ENCODE measurements around the gene NDUFB10. TPM values are rescaled to one million over a fixed set of nuclear protein-coding genes. Genes with fewer than 3 reads are reported as not detected.
A peak's percentile ranks its signal among the peaks of the same experiment; 100 is the strongest.

The NDUFB10 gene
- total and polyA plus RNA-seq, 9 donors: 81.5 to 176 (median 106) TPM

DNA sequence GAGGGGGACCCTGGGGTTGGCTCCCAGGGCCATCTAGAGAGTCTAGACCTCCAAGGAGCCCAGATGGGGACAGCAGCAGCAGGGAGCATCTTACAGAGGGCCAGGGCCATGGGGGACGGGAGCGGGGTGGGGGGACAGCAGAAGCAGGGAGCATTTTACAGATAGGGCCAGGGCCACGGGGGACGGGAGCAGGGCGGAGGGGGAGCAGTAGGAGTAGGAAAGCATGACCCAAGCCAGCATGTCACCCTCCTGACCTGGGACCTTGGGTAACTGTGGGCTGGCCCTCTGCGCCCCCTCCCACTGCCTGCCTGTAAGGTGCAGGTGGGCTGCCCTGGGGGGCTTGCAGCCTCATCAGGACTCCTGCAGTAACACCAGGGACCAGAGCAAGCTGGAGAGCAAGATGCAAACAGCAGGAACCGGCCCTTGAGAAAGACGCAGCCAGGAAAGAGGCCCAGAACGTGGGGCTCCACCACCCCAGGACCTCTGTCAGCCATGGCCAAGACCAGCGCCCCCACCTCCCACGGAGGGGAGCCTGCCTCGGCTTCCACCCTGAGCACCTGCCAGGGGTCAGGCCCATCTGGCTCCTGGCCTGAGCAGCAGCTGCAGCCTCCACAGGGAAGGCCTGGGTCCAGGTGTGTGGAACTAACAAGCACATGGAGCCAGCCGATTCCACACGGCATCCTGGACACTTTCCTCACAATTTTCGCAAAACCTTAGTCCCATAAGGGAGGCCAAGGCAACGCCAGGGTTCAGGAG, 47.9 kb downstream of the NDUFB10 start:
- TF ChIP-seq EP300 (IDR thresholded peaks at IDR 0.05) (no peak), POLR2A (IDR thresholded peaks at IDR 0.05) (no peak)
- WGBS, 3 donors: 52 to 68% (median 54%) methylated on average over 16 of the region's 16 CpGs
- peak in 1 of 5 donors; percentile 34 for DNase-seq
- intact Hi-C loops (cut with DNase I): no loop called here
- H3K9me3 ChIP-seq: no peaks in the 10 kb centered on the region
- H3K36me3 ChIP-seq: no peaks in the 10 kb centered on the region
- peaks cover 26% of the 10 kb centered on the region for H3K4me1 ChIP-seq (ENCODE audit: insufficient read depth)
- H3K4me3 ChIP-seq: no peak overlapping the region
- no peaks in the 10 kb centered on the region for H3K27me3 ChIP-seq
- H3K27ac ChIP-seq: no peak overlapping the region

DNA sequence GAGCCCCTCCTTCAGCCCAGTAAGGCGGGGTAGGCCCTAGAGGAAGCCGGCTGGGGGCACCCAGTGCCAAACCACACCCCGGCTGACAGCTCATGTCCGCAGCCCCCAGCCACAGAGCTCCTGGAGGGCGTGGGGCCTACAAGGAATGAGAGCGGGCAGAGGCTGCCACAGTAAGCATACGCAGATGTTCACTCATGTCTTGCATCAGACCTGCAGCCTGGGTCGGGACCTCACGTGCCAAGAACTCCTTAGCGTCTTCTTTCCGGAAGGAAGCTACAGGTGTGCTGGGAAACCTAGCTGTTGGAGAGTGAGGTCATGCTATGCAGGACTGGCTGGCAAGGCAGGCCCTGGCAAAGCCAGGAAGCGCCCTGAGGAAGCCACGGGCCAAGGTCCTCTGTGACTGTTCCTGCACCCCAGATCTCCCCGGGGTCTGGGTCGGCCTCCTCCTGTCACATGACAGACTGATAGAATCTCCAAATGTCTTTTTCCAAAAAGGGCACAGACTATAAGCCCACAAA, 48.7 kb downstream of the NDUFB10 start:
- Histone ChIP-seq H3K36me3 (no peaks in the 10 kb centered on the region), H3K27me3 (no peaks in the 10 kb centered on the region), H3K27ac (no peak overlapping the region), H3K9me3 (no peaks in the 10 kb centered on the region), H3K4me3 (no peak overlapping the region), H3K4me1 (ENCODE audit: insufficient read depth) (peaks cover 26% of the 10 kb centered on the region)
- TF ChIP-seq POLR2A (IDR thresholded peaks at IDR 0.05): no peak
- TF ChIP-seq, protein P1, sequence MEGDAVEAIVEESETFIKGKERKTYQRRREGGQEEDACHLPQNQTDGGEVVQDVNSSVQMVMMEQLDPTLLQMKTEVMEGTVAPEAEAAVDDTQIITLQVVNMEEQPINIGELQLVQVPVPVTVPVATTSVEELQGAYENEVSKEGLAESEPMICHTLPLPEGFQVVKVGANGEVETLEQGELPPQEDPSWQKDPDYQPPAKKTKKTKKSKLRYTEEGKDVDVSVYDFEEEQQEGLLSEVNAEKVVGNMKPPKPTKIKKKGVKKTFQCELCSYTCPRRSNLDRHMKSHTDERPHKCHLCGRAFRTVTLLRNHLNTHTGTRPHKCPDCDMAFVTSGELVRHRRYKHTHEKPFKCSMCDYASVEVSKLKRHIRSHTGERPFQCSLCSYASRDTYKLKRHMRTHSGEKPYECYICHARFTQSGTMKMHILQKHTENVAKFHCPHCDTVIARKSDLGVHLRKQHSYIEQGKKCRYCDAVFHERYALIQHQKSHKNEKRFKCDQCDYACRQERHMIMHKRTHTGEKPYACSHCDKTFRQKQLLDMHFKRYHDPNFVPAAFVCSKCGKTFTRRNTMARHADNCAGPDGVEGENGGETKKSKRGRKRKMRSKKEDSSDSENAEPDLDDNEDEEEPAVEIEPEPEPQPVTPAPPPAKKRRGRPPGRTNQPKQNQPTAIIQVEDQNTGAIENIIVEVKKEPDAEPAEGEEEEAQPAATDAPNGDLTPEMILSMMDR (IDR thresholded peaks at IDR 0.05): no peak
- TF ChIP-seq EP300 (IDR thresholded peaks at IDR 0.05): no peak
- 47 to 53% (median 49%) methylated on average over 15 of the region's 15 CpGs for WGBS, 3 donors
- intact Hi-C loops (cut with DNase I): no loop called here
- peak in 2 of 5 donors; percentile 41 to 49 for DNase-seq

DNA sequence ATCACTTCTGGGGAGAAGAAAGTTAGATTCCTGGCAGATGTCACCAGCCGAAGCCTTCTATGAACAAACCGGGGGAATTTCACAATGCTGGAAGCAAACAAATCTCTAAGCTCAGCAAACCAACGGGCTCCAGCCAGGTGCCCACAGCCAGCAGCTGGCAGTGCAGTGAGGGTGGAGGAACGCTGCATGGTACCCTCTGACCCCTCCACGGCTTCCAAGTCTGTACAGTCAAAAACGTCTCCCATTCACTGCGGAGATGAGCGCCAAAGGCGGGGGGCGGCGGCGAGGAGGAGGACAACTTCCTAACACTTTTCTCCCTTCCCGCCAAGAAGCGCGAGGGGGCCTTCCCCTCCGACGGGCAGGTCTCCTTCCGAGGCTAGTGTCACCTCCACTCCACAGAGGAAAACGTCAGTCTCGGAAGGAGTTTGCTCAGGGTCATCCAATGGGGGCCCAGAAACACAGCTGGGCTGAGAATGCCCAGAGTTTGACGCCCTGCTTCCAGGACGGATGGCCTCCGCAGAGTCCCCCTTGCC, 49.4 kb downstream of the NDUFB10 start:
- DNase-seq: peak in 2 of 5 donors; percentile 46 to 50
- H3K36me3 ChIP-seq: no peaks in the 10 kb centered on the region
- H3K27ac ChIP-seq: peak overlapping the region in 1 of 2 donors; percentile 64
- WGBS, 3 donors: 4 to 6% (median 5%) methylated on average over 23 of the region's 23 CpGs
- H3K4me1 ChIP-seq (ENCODE audit: insufficient read depth): peaks cover 26% of the 10 kb centered on the region
- H3K27me3 ChIP-seq: no peaks in the 10 kb centered on the region
- intact Hi-C loops (cut with DNase I): no loop called here
- H3K9me3 ChIP-seq: no peaks in the 10 kb centered on the region
- H3K4me3 ChIP-seq: peak overlapping the region; percentile 68
- TF ChIP-seq EP300 (IDR thresholded peaks at IDR 0.05): no peak
- TF ChIP-seq, protein P1 (IDR thresholded peaks at IDR 0.05): no peak
- no peak for TF ChIP-seq POLR2A (IDR thresholded peaks at IDR 0.05)

DNA sequence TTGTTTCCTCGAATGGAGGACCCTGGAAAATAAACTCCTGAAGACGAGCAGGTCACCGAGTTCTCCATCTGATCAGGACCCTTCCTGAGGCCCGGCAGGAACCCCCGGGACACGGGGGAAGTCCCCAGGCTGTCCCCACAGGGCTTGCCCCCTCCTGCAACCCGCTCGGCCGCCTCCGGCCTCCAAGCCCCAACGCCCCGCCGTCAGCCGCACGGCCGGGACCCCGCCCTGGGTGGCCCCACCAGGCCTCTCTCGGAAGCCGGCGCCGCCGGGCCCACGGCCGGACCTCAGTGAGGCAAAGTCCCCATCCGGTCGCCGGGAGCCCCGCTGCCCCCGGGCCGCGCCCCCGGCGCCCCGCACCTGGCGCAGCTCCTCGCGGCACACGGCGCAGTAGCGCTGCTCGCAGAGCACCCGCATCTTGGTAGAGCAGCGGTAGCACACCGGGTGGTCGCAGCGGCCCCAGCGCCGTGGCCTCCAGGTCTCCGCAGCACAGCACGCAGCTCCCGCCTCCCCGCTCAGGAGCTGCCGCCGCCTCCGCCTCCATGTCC, 49.9 kb downstream of the NDUFB10 start:
- peak in 2 of 5 donors; percentile 56 to 60 for DNase-seq
- intact Hi-C loops (cut with DNase I): no loop called here
- TF ChIP-seq POLR2A (IDR thresholded peaks at IDR 0.05): no peak
- TF ChIP-seq EP300 (IDR thresholded peaks at IDR 0.05): no peak
- TF ChIP-seq, protein P1 (IDR thresholded peaks at IDR 0.05): no peak
- no peaks in the 10 kb centered on the region for H3K9me3 ChIP-seq
- no peaks in the 10 kb centered on the region for H3K36me3 ChIP-seq
- peaks cover 21% of the 10 kb centered on the region for H3K4me1 ChIP-seq (ENCODE audit: insufficient read depth)
- H3K27ac ChIP-seq: peak overlapping the region in 1 of 2 donors; percentile 64
- 0% methylated on average over 45 to 55 of the region's 55 CpGs for WGBS, 3 donors
- no peaks in the 10 kb centered on the region for H3K27me3 ChIP-seq
- H3K4me3 ChIP-seq: peak overlapping the region; percentile 68

Data from ovary (tissue), 9 donors.